Caco-2 (cell line): ENCODE results near the gene NTMT2. TPM values are rescaled to one million over a fixed set of nuclear protein-coding genes. Genes with fewer than 3 reads are reported as not detected.

Source experiments
- BruUV-seq: library from RNA; stranded (reverse); fragments of 400-500 nt; replicated peaks from 2 replicates; lab custom pipeline; 2021; lab: Mats Ljungman, UMichigan
- CTCF ChIA-PET: fragments of 300-600 bp; sonication (Branson Sonifier 250); formaldehyde crosslinking; loops from one replicate; lab custom pipeline; 2022; ENCODE audit warnings: antibody characterized with exemption; lab: Charles Lee
- POLR2A ChIA-PET: fragments of 300-600 bp; sonication (Branson Sonifier 250); formaldehyde crosslinking; loops from one replicate; lab custom pipeline; 2022; ENCODE audit warnings: antibody characterized with exemption; lab: Charles Lee
- DNase-seq, 2 experiments: peaks; one replicate each; pipeline versions ENCODE4 v3.0.0 to v3.0.0-alpha.2; 2020 to 2022
- H3K27me3 ChIP-seq: replicated peaks from 2 replicates; pipeline ENCODE4 v1.6.0; 2011; ENCODE audit warnings: low read length; ENCODE audit not compliant: control insufficient read depth, insufficient read depth
- H3K36me3 ChIP-seq: 2 replicates; pipeline ENCODE4 v1.5.1; 2011; ENCODE audit warnings: low read length; ENCODE audit not compliant: control insufficient read depth, insufficient read depth
- H3K4me1 ChIP-seq: fragments of 250-450 bp; sonication (Bioruptor Pico); 2 replicates; pipeline ENCODE4 v1.5.1; 2020; ENCODE audit warnings: mild to moderate bottlenecking
- H3K4me3 ChIP-seq: 2 replicates; pipeline ENCODE4 v1.5.1; 2011; ENCODE audit warnings: low read depth, mild to moderate bottlenecking, control low read depth, low read length
- H3K9me3 ChIP-seq: fragments of 250-450 bp; sonication (Bioruptor Pico); 2 replicates; pipeline ENCODE4 v1.5.1; 2020; ENCODE audit warnings: mild to moderate bottlenecking, moderate library complexity
- H3K27ac Mint-ChIP-seq: one replicate; pipeline ENCODE4 v1.8.0; 2022; ENCODE audit warnings: mixed read lengths; ENCODE audit not compliant: unreplicated experiment
- H3K27me3 Mint-ChIP-seq: one replicate; pipeline ENCODE4 v1.8.0; 2022; ENCODE audit warnings: mixed read lengths; ENCODE audit not compliant: insufficient read depth, unreplicated experiment
- H3K36me3 Mint-ChIP-seq: one replicate; pipeline ENCODE4 v1.8.0; 2022; ENCODE audit warnings: mild to moderate bottlenecking, mixed read lengths; ENCODE audit not compliant: insufficient read depth, unreplicated experiment
- H3K4me1 Mint-ChIP-seq: one replicate; pipeline ENCODE4 v1.8.0; 2022; ENCODE audit warnings: low read depth, mixed read lengths; ENCODE audit not compliant: unreplicated experiment
- H3K4me3 Mint-ChIP-seq: one replicate; pipeline ENCODE4 v1.8.0; 2022; ENCODE audit warnings: mild to moderate bottlenecking, moderate library complexity, mixed read lengths; ENCODE audit not compliant: unreplicated experiment
- H3K9me3 Mint-ChIP-seq: one replicate; pipeline ENCODE4 v1.8.0; 2022; ENCODE audit warnings: mixed read lengths; ENCODE audit not compliant: unreplicated experiment
- CTCF ChIP-seq, 2 experiments: fragments of 200-600 bp in 1 of 2; IDR thresholded peaks; 1 replicate in 1 of 2; 2 replicates in 1 of 2; pipeline versions ENCODE4 v1.5.1 to v1.8.0; 2011 to 2022; ENCODE audit warnings: antibody characterized with exemption in 1 of 2, control low read depth in 1 of 2, inconsistent platforms in 1 of 2, low read depth in 1 of 2, low read length in 1 of 2, mild to moderate bottlenecking in 1 of 2, moderate library complexity in 1 of 2; ENCODE audit not compliant: insufficient read depth in 1 of 2, severe bottlenecking in 1 of 2, unreplicated experiment in 1 of 2
- intact Hi-C: fragments of 100-400 bp; cut with micrococcal nuclease; formaldehyde crosslinking; loops from one replicate; pipeline ENCODE4 v1.10.0; 2022; ENCODE audit not compliant: unreplicated experiment
- total RNA-seq: library from RNA; stranded (reverse); gene quantifications from 2 replicates; pipeline ENCODE4 v1.2.3, GENCODE V29; 2022

The NTMT2 gene
- total RNA-seq, 1 experiment from 2014 or later, result not detected

- Mint-ChIP-seq H3K27me3 (peaks cover 7% of the 10 kb centered on the region), H3K9me3 (no peaks in the 10 kb centered on the region), H3K4me1 (no peaks in the 10 kb centered on the region), H3K4me3 (no peak overlapping the region), H3K36me3 (no peaks in the 10 kb centered on the region), H3K27ac (no peak overlapping the region)
- BruUV-seq, result no TSS peak
- no peak for DNase-seq
- Histone ChIP-seq H3K27me3 (no peaks in the 10 kb centered on the region), H3K9me3 (no peaks in the 10 kb centered on the region), H3K4me1 (no peaks in the 10 kb centered on the region), H3K36me3 (no peaks in the 10 kb centered on the region), H3K4me3 (no peak overlapping the region)
- ChIA-PET CTCF (no interaction called here), POLR2A (no interaction called here)
- TF ChIP-seq CTCF (IDR thresholded peaks at IDR 0.05; ENCODE audit: insufficient read depth in 1 of 2, low read depth in 1 of 2, low read length in 1 of 2, severe bottlenecking in 1 of 2, unreplicated experiment in 1 of 2), result no peak
- intact Hi-C loops, result no loop called here
Measured at GRCh38 chr1:170198090-170198489, 52.3 kb downstream of the NTMT2 start.

GRCh38 chr1:170198584-170198983, 52.8 kb downstream of the NTMT2 start:
- Mint-ChIP-seq H3K9me3 (no peaks in the 10 kb centered on the region), H3K4me3 (no peak overlapping the region), H3K27me3 (peaks cover 4% of the 10 kb centered on the region), H3K4me1 (no peaks in the 10 kb centered on the region), H3K27ac (no peak overlapping the region), H3K36me3 (no peaks in the 10 kb centered on the region)
- TF ChIP-seq CTCF (IDR thresholded peaks at IDR 0.05; ENCODE audit: insufficient read depth in 1 of 2, low read depth in 1 of 2, low read length in 1 of 2, severe bottlenecking in 1 of 2, unreplicated experiment in 1 of 2), result no peak
- Histone ChIP-seq H3K27me3 (no peaks in the 10 kb centered on the region), H3K4me3 (no peak overlapping the region), H3K9me3 (no peaks in the 10 kb centered on the region), H3K36me3 (no peaks in the 10 kb centered on the region), H3K4me1 (no peaks in the 10 kb centered on the region)
- ChIA-PET POLR2A (no interaction called here), CTCF (no interaction called here)
- DNase-seq, result no peak
- intact Hi-C loops, result no loop called here
- BruUV-seq, result no TSS peak

GRCh38 chr1:170200161-170200560, 54.4 kb downstream of the NTMT2 start:
- no peaks in the 10 kb centered on the region for H3K4me1 ChIP-seq
- intact Hi-C loops, result no loop called here
- DNase-seq, result no peak
- Mint-ChIP-seq H3K36me3 (no peaks in the 10 kb centered on the region), H3K4me3 (no peak overlapping the region), H3K27ac (no peak overlapping the region), H3K4me1 (no peaks in the 10 kb centered on the region), H3K27me3 (peaks cover under 1% of the 10 kb centered on the region), H3K9me3 (no peaks in the 10 kb centered on the region)
- H3K27me3 ChIP-seq, result no peaks in the 10 kb centered on the region
- H3K9me3 ChIP-seq, result no peaks in the 10 kb centered on the region
- POLR2A ChIA-PET, result no interaction called here
- no TSS peak for BruUV-seq
- TF ChIP-seq CTCF (IDR thresholded peaks at IDR 0.05; ENCODE audit: insufficient read depth in 1 of 2, low read depth in 1 of 2, low read length in 1 of 2, severe bottlenecking in 1 of 2, unreplicated experiment in 1 of 2), result no peak
- no peaks in the 10 kb centered on the region for H3K36me3 ChIP-seq
- CTCF ChIA-PET, result no interaction called here
- no peak overlapping the region for H3K4me3 ChIP-seq
